Bronchial epithelial cell (primary cell): ENCODE data around the gene SIL1. TPM values are rescaled to one million over a fixed set of nuclear protein-coding genes. Genes with fewer than 3 reads are reported as not detected.

ENCODE experiments used
- DNase-seq: peaks from one replicate; pipeline ENCODE4 v3.0.0-alpha.2; 2010; ENCODE audit warnings: low read depth
- FAIRE-seq: peaks from 2 replicates; lab custom pipeline; 2011; peaks lifted over from hg19 to GRCh38; lab: Jason Lieb, UNC
- H3K27me3 ChIP-seq: 2 replicates; pipeline ENCODE4 v1.5.1; 2011; ENCODE audit warnings: low read length; ENCODE audit not compliant: control insufficient read depth, insufficient read depth
- H3K36me3 ChIP-seq: 2 replicates; pipeline ENCODE4 v1.5.1; 2011; ENCODE audit warnings: low read length; ENCODE audit not compliant: control insufficient read depth, insufficient read depth
- H3K4me3 ChIP-seq: 2 replicates; pipeline ENCODE4 v1.5.1; 2011; ENCODE audit warnings: mild to moderate bottlenecking, low read depth, low read length, control low read depth
- CTCF ChIP-seq: IDR thresholded peaks from 2 replicates; pipeline ENCODE4 v1.5.1; 2011; ENCODE audit warnings: mild to moderate bottlenecking, moderate library complexity, low read length, control low read depth, inconsistent platforms; ENCODE audit not compliant: insufficient read depth, severe bottlenecking
- total RNA-seq: library from RNA; depleted of rRNA; stranded (reverse); fragments of >200 nt; gene quantifications from 2 replicates; pipeline ENCODE4 v1.2.1, GENCODE V29; 2014

The SIL1 gene
- total RNA-seq, 1 donor from 2014 or later = 85.3 TPM

GRCh38 chr5:139022528-139022927, 175.6 kb downstream of the SIL1 start:
- DNase-seq (peak; percentile 71), FAIRE-seq (no peak)
- peaks cover 4% of the 10 kb centered on the region for H3K36me3 ChIP-seq
- no peak for TF ChIP-seq CTCF
- no peaks in the 10 kb centered on the region for H3K27me3 ChIP-seq
- H3K4me3 ChIP-seq = no peak overlapping the region

DNA sequence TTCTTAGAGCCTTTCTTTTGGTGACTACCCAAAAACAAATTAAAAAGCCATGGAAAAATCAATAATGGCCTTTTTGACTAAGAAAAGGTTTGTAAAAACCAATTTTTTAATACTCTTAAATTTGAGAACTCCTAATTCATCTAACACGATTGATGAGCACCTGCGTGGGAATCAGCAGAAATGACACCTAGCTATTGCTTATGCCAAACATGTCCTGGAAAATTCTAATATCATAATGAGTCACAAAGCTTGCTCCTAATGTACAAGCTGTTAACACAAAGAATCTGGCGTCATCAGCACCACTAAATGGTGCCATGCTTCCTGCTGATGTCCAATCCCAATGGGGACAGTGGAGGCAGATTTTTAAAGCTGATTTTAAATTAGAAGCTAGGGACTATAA, 176.8 kb downstream of the SIL1 start:
- H3K36me3 ChIP-seq = peaks cover 4% of the 10 kb centered on the region

GRCh38 chr5:139019880-139020279, 178.3 kb downstream of the SIL1 start:
- TF ChIP-seq CTCF = no peak
- no peaks in the 10 kb centered on the region for H3K27me3 ChIP-seq
- peaks cover 4% of the 10 kb centered on the region for H3K36me3 ChIP-seq
- FAIRE-seq = no peak
- no peak overlapping the region for H3K4me3 ChIP-seq
- DNase-seq = no peak

More for the DNA sequence above, 176.8 kb downstream of the SIL1 start:
- TF ChIP-seq CTCF = no peak
- no peak for DNase-seq
- Histone ChIP-seq H3K27me3 (no peaks in the 10 kb centered on the region), H3K4me3 (no peak overlapping the region)
- no peak for FAIRE-seq

DNA sequence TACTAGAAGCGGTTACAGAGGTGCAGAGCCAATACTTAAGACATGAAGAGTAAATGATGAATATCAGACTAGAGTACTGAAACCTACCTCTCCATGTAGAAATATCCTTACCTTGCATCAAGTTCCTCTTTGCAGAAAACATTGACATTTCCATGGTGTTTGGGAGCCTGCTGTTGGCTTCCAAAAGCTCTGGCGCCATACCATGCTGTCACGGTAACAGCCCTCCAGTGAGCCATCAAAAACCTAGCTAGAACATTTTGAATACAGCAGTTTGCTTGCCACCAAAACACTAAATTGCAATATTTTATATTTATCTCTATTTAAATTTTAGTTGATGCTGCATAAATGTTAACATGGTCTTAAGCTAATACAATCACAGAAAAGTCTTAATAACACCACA, 179.0 kb downstream of the SIL1 start:
- DNase-seq (no peak), FAIRE-seq (no peak)
- Histone ChIP-seq H3K4me3 (no peak overlapping the region), H3K36me3 (peaks cover 4% of the 10 kb centered on the region), H3K27me3 (no peaks in the 10 kb centered on the region)
- no peak for TF ChIP-seq CTCF

GRCh38 chr5:139017624-139018023, 180.5 kb downstream of the SIL1 start:
- peaks cover 4% of the 10 kb centered on the region for H3K36me3 ChIP-seq
- FAIRE-seq = no peak
- no peaks in the 10 kb centered on the region for H3K27me3 ChIP-seq
- H3K4me3 ChIP-seq = no peak overlapping the region
- no peak for DNase-seq
- TF ChIP-seq CTCF = no peak

GRCh38 chr5:139016186-139016585, 182.0 kb downstream of the SIL1 start:
- Histone ChIP-seq H3K4me3 (no peak overlapping the region), H3K27me3 (no peaks in the 10 kb centered on the region), H3K36me3 (peaks cover 4% of the 10 kb centered on the region)
- no peak for TF ChIP-seq CTCF
- DNase-seq = no peak
- no peak for FAIRE-seq
